Stimulated activated CD8-positive, alpha-beta memory T cell treated with anti-CD3 and anti-CD28 coated beads, Interleukin-12 subunit alpha, Interleukin-12 subunit beta, amount 100 ng/mL, for 24 hours (primary cell): ENCODE results near the gene WFIKKN1.
A peak's percentile ranks its signal among the peaks of the same experiment; 100 is the strongest.

ENCODE experiments used
- DNase-seq: peaks from one replicate; pipeline ENCODE4 v3.0.0-alpha.2; 2020; ENCODE audit errors: extremely low read depth

WFIKKN1 gene

DNA sequence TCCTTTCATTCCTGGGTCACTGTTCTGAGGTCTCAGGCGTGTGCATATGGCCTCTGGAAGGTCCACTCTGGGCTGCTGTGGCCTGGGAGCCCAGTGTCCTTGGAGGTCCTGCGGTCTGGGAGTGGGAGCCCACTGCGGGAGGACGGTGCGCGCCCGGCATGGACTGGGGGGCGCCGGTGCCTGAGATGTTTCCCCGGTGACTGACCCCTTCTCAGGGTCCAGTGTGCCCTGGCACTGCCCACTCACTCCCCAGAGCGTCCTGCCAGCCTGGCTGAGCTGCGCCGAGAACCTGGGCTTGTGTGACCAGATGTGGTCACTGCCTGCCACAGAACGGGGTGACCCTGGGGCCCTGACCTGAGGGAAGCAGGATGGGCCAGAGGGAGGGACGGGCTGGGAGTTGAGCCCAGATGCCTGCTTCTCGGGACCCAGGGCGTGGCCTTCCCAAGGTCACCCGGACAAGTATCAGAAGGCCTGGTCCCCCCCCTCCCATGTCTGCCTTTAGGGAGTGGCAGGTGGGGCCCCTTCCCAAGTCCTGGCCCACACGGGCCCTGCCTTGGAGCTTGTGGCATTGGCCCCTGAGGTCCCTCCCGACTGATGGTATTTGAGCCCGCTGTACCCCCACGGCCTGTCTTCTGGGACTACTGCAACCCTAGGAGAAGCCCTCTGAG lies 43.6 kb downstream of the WFIKKN1 start:
- DNase-seq, result no peak

DNA sequence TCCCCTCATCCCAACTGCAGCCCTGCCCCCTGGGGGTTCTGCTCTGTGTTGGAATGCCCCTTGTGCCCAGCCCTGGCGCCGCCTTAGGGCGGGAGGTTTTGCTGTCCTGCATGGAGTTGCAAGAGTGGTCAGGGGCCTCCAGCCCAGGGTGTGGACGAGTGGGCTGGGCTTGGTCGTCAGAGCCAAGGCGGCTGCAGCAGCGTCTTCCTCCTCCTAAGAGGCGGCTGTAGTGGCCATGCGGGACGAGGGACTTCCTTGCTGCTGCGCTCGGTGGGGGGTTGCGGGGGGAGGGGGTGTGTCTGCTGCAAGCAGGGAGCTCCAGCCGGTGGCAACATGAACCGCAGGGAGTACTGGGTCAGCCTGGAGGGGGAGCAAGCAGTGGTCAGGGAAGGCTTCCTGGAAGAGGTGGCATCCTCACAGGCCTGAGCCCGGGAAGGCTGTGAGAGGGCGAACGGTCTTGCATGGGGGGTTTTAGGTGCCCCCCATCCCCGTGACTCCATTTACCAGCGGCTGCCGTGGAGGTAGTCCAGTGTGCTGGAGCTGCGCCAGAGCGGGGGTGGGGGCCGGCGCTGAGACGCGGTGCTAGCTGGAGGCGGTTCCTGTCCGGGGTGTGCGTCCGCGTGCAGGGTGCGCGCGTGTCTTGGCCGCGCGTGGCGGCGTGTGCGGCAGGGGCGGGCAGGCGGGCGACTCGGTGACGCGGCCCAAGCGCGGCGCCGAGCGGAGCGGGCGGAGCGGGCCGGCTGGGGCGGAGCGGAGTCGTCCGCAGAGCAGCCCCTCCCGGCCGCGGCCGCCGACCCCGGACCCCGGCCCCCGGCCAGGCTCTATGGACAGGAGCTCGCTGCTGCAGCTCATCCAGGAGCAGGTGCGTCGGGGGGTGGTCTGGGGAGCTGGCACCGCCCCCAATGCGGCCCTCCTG lies 44.4 kb downstream of the WFIKKN1 start, which contains the start of gene RHBDL1:
TSS of gene RHBDL1 (plus strand) at position 704 of the 916 bp plus-strand sequence. CDS start at position 824, 120 bp downstream.
- no peak for DNase-seq

DNA sequence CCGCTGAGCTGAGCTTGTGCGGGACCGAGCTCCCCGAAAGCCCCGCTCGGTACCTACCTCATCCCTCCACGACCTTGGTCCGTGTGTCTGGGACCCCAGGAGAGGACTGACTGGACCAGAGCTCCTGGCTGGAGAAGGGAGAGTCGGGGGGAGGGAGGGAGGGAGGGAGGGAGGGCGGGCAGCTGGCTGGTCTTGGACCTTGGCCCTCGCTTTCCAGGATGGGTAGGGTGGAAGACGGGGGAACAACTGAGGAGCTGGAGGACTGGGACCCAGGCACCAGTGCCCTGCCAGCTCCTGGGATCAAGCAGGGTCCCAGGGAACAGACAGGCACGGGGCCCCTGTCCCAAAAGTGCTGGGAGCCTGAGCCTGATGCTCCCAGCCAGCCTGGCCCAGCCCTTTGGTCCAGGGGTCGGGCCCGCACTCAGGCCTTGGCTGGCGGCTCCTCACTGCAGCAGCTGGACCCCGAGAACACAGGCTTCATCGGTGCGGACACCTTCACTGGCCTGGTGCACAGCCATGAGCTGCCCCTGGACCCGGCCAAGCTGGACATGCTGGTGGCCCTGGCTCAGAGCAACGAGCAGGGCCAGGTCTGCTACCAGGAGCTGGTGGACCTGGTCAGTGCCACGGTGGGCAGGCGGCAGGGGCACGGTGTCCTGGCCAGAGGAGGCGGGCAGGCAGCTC lies 45.2 kb downstream of the WFIKKN1 start:
- DNase-seq, result no peak

DNA sequence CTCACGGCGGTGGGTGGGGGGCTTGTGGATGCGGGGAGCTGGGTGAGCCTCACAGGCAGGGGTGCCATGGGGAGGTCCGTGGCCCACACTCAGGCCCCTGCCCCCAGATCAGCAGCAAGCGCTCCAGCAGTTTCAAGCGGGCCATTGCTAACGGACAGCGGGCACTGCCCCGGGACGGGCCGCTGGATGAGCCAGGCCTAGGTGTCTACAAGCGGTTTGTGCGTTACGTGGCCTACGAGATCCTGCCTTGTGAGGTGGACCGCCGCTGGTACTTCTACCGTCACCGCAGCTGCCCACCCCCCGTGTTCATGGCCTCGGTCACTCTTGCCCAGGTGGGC lies 45.7 kb downstream of the WFIKKN1 start:
- no peak for DNase-seq

DNA sequence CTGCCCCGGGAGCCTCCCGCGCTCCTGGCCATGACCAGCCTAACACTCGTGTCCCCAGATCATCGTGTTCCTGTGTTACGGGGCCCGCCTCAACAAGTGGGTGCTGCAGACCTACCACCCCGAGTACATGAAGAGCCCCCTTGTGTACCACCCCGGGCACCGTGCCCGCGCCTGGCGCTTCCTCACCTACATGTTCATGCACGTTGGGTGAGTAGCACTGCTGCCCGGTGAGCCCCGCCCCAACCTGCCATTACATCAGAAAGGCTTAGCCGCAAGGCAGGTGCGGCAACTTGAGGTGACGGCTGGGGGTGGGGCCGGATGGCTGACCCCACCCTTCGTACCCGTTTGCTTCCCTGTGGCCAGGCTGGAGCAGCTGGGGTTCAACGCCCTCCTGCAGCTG lies 46.1 kb downstream of the WFIKKN1 start:
- no peak for DNase-seq

DNA sequence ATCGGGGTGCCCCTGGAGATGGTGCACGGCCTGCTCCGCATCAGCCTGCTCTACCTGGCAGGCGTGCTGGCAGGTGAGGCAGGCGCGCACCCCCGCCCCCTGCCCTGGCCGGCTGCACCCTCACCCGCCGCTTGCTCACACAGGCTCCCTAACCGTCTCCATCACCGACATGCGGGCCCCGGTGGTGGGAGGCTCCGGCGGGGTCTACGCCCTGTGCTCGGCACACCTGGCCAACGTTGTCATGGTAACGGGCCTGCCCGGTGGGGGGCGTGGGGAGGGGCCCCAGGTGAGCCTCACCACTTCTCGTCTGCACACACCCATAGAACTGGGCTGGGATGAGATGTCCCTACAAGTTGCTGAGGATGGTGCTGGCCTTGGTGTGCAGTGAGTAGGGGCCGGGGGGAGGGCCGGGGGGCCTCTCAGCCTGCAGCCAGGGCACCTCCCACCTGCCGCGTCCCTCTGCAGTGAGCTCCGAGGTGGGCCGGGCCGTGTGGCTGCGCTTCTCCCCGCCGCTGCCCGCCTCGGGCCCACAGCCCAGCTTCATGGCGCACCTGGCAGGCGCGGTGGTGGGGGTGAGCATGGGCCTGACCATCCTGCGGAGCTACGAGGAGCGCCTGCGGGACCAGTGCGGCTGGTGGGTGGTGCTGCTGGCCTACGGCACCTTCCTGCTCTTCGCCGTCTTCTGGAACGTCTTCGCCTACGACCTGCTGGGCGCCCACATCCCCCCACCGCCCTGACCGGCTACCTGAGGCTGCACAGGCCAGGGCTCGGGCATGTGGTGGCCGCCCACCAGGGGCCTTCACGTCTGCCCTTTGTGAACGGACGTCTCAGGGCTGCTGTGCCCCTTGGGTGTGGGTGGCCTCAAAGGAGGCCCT lies 46.8 kb downstream of the WFIKKN1 start:
- DNase-seq, result no peak

DNA sequence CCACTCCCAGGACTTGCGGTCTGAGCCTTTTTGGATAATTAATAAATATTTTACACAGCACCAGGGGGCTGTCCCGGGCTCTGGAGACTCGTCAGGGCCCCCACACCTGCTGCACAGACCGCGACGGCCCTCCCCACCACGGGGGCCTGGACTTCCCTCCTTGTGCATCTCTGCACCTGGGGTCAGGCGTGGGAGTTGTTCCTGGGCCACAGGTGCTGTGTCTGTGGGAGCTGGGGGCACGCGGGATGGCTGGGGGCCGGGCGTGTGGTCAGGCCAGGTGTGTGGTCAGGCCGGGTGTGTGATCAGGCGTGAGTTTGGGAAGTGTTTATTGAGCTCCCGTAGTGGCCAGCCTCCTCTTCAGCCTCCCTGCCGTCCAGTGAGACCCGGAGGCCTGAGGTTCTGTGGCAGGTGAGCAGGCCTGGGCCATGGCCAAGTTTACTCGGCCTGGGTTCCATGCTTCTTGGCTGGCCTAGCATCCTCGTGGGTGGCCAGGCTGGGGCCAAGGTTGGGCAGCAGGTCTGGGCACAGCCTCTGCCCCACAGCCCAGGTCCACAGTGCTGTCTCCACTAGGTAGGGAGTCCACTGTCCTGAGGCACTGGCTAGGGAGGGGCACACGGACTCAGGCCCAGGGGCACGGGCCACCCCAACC lies 47.5 kb downstream of the WFIKKN1 start:
- DNase-seq, result no peak

DNA sequence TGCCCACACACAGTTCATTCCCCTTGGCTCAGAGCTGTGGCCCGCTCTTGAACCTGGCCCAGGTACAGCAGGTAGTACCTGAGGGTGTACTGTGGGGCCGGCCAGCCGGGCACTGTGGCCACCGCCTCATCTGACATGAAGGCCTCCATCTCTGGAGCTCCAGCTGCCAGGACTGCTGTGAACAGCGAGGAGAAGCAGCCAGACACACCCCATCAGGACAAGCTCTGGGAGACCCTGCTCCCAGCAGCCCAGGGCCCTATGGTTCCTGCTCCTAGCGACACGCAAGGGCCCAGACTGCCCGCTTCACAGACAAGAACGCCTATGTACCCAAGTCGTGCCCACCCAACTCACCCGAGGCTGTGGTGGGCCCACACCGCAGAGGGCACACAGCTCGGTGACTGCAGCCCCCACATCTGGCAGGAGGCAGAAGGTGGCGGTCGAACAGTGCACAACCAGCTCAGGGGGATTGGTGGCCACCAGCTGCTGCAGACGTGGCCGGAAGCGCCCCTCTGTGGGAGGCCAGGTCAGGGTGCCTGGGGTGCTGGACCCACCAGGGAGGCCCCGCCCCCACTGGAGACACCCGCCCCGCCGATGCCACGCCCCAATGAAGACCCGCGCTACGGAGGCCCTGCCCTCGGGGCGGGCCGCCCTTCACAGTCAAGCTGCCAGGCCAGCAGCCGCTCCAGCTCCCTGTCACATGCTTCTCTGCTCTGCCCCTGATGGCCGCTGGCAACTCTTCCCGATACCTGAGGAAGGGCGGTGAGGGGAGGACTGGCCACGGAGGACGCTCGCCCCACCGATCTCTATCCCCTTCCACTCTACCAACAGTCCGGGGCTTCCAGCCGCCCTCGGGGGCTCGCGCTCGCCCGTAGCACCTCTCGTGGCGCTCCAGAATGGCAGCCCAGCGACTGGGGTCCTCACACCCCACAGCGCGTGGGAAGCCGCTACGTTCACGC lies 48.4 kb downstream of the WFIKKN1 start:
- no peak for DNase-seq

DNA sequence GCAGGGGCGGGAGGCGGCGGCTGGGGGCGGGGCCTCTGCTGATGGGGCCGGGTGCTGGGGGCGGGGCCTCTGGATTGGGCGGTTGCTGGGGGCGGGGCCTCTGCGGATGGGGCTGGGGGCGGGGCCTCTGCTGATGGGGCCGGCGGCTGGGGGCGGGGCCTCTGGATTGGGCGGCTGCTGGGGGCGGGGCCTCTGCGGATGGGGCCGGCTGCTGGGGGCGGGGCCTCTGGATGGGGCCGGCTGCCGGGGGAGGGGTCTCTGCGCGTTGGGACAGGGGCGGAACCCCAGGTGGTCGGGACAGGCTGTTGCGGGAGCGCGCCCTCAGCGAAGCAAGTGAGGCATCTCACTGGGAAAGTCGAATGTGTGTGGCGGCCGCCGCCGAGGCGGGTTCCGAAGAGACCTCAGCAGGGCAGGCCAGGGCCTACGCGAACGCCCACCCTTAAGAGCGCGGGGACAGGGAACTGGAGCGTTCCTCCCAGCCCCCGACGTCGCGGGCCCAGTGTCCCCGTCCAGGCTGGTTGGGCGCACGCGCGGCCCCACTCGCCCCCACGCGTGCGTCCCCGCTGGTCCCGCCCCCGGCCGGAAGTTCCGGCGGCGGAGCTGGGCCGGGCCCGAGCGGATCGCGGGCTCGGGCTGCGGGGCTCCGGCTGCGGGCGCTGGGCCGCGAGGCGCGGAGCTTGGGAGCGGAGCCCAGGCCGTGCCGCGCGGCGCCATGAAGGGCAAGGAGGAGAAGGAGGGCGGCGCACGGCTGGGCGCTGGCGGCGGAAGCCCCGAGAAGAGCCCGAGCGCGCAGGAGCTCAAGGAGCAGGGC lies 49.2 kb downstream of the WFIKKN1 start, which contains the start of gene STUB1:
TSS of gene STUB1 (plus strand) at position 597 of the 811 bp plus-strand sequence. CDS start at position 713, 116 bp downstream.
- peak; percentile 83 for DNase-seq

DNA sequence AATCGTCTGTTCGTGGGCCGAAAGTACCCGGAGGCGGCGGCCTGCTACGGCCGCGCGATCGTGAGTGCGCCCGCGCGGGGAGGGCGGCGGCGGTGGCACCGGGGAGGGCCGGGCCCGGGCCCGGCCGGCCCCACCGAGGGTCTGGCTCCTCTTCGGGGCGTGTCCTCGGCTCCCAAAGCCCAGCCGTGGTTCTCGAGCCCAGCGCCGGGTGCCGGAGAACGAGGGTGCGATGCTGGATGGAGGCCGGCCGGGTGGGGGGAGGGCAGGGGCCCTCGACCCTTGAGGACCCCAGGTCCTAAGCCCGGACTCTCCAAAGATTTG lies 49.8 kb downstream of the WFIKKN1 start:
- no peak for DNase-seq

DNA sequence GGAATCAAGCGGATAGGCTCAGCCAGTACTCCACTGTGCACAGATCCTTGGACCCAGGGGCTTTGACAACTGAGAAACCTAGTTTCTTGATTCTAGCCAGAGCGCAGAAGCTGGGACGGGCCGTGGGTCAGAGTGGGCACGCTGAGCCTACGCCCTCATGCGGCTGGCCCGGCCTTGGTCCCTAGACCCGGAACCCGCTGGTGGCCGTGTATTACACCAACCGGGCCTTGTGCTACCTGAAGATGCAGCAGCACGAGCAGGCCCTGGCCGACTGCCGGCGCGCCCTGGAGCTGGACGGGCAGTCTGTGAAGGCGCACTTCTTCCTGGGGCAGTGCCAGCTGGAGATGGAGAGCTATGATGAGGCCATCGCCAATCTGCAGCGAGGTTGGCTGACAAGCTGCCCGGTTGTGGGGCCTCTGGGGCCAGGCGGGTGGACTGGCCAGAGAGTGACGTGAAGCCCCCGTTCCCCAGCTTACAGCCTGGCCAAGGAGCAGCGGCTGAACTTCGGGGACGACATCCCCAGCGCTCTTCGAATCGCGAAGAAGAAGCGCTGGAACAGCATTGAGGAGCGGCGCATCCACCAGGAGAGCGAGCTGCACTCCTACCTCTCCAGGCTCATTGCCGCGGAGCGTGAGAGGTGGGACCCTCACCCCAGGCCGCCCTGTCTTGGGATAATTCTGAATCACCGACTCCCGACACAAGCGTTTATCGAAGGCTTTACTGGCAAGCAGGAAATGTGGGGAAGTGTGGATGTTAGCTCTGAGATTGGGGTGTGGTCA lies 50.4 kb downstream of the WFIKKN1 start:
- no peak for DNase-seq

DNA sequence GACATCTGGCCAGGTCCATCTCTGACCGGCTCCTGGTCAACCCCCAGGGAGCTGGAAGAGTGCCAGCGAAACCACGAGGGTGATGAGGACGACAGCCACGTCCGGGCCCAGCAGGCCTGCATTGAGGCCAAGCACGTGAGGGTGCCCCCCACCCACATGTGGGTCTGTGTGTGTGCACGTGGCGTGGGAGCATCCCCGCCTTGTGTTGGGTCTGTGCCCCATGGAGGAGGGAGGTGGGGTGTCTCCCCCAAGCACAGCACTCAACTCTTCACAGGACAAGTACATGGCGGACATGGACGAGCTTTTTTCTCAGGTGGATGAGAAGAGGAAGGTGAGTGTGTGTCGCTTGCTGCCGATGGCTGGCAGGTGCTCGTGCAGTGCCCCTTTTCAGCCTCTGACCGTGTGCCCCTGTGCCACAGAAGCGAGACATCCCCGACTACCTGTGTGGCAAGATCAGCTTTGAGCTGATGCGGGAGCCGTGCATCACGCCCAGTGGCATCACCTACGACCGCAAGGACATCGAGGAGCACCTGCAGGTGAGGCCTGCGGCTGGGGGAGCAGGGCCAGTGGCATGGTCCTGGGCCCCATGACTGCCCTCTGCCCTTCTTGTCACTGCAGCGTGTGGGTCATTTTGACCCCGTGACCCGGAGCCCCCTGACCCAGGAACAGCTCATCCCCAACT lies 51.1 kb downstream of the WFIKKN1 start:
- DNase-seq, result no peak

DNA sequence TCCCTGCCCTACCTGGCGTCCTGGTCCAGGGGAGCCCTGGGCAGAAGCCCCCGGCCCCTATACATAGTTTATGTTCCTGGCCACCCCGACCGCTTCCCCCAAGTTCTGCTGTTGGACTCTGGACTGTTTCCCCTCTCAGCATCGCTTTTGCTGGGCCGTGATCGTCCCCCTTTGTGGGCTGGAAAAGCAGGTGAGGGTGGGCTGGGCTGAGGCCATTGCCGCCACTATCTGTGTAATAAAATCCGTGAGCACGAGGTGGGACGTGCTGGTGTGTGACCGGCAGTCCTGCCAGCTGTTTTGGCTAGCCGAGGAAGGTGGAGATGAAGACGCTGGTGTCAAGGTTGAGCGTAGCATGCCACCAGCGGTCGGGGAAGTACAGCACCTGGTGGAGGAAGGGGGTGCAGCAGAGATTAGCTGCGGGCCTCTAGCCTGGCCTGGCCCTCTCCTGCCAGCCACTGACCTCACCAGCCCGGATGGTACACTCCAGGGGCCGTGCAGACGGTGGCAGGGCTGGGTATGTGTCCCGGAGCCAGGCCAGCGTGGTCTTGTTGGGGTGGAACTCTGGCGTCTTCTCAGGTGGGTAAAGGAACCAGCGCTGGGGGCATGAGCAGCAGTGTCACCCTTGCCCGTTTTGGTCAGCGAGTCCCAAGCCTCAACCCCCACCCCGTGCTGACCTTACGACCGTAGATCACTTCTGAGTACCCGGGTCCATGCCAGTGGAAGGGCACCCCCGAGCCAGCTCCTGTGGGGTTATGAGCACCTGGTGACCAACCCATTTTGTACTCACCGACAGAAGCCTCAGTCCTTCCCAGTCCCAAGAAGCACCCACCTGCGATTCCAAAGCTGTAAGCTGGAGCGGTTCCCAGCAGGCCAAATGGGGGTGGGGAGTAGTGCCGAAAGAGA lies 52.0 kb downstream of the WFIKKN1 start:
- DNase-seq, result no peak

DNA sequence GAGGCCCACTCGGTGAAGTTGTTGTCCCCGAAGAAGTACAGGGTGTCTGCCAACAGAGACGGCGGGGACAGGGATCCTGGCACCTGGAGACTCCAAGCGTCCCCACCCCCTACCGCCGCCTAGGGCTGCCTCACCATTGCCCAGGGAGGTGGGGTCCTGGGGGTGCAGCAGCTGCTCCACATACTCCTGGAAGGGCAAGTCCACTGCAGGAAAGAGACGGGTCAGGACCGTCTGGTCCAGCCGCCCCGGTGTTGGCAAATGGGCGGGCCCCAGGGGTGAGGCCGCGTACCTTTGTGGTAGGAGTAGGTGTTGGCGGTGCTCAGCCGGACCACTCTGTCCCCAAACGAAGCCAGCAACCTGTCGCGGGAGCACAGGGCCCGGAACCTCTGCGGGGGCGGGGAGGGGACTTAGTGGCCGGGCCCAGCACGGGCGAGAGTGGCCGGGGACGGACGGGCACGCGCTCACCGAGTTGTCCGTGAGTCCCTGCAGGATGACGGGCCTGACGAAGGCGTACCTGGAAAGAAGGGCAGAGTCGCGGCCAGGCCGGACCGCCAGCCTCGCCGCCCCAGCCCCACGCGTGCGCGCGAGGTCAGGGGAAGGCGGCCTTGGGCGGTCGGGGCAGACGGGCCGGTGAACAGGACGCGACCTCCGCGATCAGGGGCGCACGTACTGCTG lies 52.7 kb downstream of the WFIKKN1 start:
- DNase-seq, result no peak
